Stimulated activated naive CD8-positive, alpha-beta T cell treated with anti-CD3 and anti-CD28 coated beads, Interleukin-15, Interleukin-2, amounts not matched to agents 100 ng/mL and 50 ng/mL, for 24 hours (primary cell): Measurements from ENCODE around the gene SYNGR1.
"Not testable (repeated sequence)": the region's sequence is repeated elsewhere in the genome, so short reads cannot be mapped to it uniquely, and the experiment has no call there.

ENCODE experiments used
- H3K27ac Mint-ChIP-seq: one replicate; pipeline ENCODE4 v1.8.0; 2021; ENCODE audit warnings: mild to moderate bottlenecking, mixed read lengths
- H3K27me3 Mint-ChIP-seq: one replicate; pipeline ENCODE4 v1.8.0; 2021; ENCODE audit warnings: mixed read lengths
- H3K36me3 Mint-ChIP-seq: one replicate; pipeline ENCODE4 v1.8.0; 2021; ENCODE audit warnings: low read depth, mixed read lengths
- H3K4me1 Mint-ChIP-seq: one replicate; pipeline ENCODE4 v1.8.0; 2021; ENCODE audit warnings: low read depth, mixed read lengths
- H3K4me3 Mint-ChIP-seq: one replicate; pipeline ENCODE4 v1.8.0; 2021; ENCODE audit warnings: mild to moderate bottlenecking, mixed read lengths
- H3K9me3 Mint-ChIP-seq: one replicate; pipeline ENCODE4 v1.8.0; 2021; ENCODE audit warnings: mixed read lengths

SYNGR1 gene

DNA sequence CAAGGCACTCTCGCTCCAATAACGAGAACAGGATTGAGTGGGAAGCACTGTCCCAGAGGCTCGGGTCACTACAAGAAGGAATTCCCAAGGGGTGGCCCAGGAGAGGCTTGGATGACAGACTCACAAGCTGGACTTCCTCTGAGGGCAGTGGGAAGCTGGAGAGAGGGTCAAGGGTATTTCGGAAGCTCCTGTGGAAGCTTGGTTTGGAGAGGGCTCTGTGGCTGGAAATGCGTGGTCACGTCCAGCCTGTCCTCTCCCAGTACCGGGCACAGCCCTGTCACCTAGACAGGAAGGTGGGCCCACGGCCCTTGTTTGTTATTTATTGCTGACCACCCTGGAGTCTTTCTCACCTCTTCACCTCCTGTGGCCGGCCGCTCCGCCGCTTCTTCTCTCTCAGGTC is 5.3 kb downstream of the SYNGR1 start:
- H3K27me3 Mint-ChIP-seq: no peaks in the 10 kb centered on the region
- no peaks in the 10 kb centered on the region for H3K36me3 Mint-ChIP-seq
- peaks cover 21% of the 10 kb centered on the region for H3K4me1 Mint-ChIP-seq
- no peak overlapping the region for H3K4me3 Mint-ChIP-seq
- no peak overlapping the region for H3K27ac Mint-ChIP-seq
- no peaks in the 10 kb centered on the region for H3K9me3 Mint-ChIP-seq

DNA sequence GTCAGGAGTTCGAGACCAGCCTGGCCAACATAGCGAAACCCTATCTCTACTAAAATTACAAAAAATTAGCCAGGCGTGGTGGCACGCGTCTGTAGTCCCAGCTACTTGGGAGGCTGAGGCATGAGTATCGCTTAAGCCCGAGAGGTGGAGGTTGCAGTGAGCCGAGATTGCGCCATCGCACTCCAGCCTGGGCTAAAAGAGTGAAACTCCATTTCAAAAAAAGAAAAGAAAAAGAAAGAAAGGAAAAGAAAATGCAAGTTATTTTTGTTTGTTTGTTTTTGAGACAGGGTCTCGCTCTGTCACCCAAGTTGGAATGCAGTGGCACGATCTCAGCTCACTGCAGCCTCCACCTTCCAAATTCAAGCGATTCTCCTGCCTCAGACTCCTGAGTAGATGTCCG is 6.0 kb downstream of the SYNGR1 start:
- H3K27me3 Mint-ChIP-seq, H3K27ac Mint-ChIP-seq, H3K9me3 Mint-ChIP-seq, H3K4me3 Mint-ChIP-seq, H3K36me3 Mint-ChIP-seq: not testable (repeated sequence)
- H3K4me1 Mint-ChIP-seq: peaks cover 15% of the 10 kb centered on the region

GRCh38 chr22:39356464-39356863 is 6.7 kb downstream of the SYNGR1 start:
- Mint-ChIP-seq H3K36me3 (no peaks in the 10 kb centered on the region), H3K27ac (no peak overlapping the region), H3K4me3 (no peak overlapping the region), H3K27me3 (no peaks in the 10 kb centered on the region), H3K4me1 (peaks cover 9% of the 10 kb centered on the region), H3K9me3 (no peaks in the 10 kb centered on the region)

- H3K4me1 Mint-ChIP-seq, H3K27me3 Mint-ChIP-seq, H3K27ac Mint-ChIP-seq, H3K36me3 Mint-ChIP-seq, H3K4me3 Mint-ChIP-seq, H3K9me3 Mint-ChIP-seq: not testable (repeated sequence)
Measured at GRCh38 chr22:39357110-39358108, 7.6 kb downstream of the SYNGR1 start.

- not testable (repeated sequence) for H3K4me3 Mint-ChIP-seq, H3K4me1 Mint-ChIP-seq, H3K9me3 Mint-ChIP-seq, H3K36me3 Mint-ChIP-seq, H3K27ac Mint-ChIP-seq, H3K27me3 Mint-ChIP-seq
Measured at GRCh38 chr22:39358197-39358596, 8.4 kb downstream of the SYNGR1 start.

GRCh38 chr22:39359659-39360195 is 9.9 kb downstream of the SYNGR1 start:
- no peaks in the 10 kb centered on the region for H3K27me3 Mint-ChIP-seq
- H3K9me3 Mint-ChIP-seq: no peaks in the 10 kb centered on the region
- H3K27ac Mint-ChIP-seq: no peak overlapping the region
- H3K4me1 Mint-ChIP-seq: no peaks in the 10 kb centered on the region
- no peak overlapping the region for H3K4me3 Mint-ChIP-seq
- no peaks in the 10 kb centered on the region for H3K36me3 Mint-ChIP-seq

- Mint-ChIP-seq H3K9me3 (no peaks in the 10 kb centered on the region), H3K36me3 (no peaks in the 10 kb centered on the region), H3K4me3 (no peak overlapping the region), H3K4me1 (no peaks in the 10 kb centered on the region), H3K27ac (no peak overlapping the region), H3K27me3 (no peaks in the 10 kb centered on the region)
Measured at GRCh38 chr22:39360242-39360641, 10.5 kb downstream of the SYNGR1 start.

DNA sequence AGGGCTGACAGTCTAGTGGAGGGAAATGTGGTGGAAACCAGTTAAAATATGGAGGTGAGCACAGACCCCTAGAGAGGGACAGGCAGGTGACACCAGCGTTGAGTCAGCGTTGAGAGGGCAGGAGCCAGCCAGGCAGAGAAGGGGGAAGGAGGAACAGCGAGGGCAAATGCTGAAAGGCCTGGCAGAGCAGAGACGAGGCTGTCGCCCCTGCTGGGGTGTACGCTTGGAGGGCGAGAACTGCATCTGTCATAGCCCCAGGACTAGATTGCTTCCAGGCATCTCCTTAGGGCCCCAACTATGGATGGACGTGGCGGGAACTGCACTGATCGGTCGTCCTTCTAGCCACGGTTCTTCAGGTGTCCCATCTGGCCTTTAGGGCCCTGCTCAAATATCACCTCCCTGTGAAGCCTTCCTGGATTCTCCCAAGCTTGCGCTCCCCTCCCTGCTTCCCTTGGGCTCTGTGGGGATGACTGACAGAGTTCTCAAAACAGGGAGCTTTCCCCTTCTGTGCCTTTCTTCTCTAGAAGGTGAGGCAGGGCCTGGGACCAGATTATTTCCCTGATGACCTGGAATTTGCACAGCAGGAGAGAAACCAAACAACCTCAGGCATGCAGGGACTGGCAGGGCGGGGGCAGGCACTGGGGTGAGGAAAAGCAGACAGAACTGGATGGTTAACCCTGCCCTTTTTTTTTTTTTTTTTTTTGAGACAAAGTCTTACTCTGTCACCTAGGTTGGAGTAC is 11.1 kb downstream of the SYNGR1 start:
- no peaks in the 10 kb centered on the region for H3K4me1 Mint-ChIP-seq
- H3K27me3 Mint-ChIP-seq: no peaks in the 10 kb centered on the region
- H3K36me3 Mint-ChIP-seq: no peaks in the 10 kb centered on the region
- no peaks in the 10 kb centered on the region for H3K9me3 Mint-ChIP-seq
- H3K27ac Mint-ChIP-seq: no peak overlapping the region
- H3K4me3 Mint-ChIP-seq: no peak overlapping the region

DNA sequence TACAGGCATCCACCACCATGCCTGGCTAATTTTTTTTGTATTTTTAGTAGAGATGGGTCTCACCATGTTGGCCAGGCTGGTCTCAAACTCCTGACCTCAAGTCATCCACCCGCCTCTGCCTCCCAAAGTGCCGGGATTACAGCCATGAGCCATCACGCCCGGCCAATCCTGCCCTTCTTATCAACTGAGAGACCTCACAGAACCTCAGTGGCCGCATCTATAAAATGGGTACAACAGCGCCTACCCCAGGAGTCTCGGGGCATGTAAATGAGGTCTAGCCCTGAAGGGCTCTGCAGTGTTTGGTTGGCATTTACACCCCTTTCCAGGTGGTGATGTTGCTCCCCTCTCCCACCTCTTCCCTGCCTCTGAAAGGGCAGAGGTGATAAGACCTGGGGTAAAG is 11.7 kb downstream of the SYNGR1 start:
- no peaks in the 10 kb centered on the region for H3K27me3 Mint-ChIP-seq
- H3K4me1 Mint-ChIP-seq: no peaks in the 10 kb centered on the region
- H3K4me3 Mint-ChIP-seq: no peak overlapping the region
- no peak overlapping the region for H3K27ac Mint-ChIP-seq
- no peaks in the 10 kb centered on the region for H3K9me3 Mint-ChIP-seq
- H3K36me3 Mint-ChIP-seq: no peaks in the 10 kb centered on the region

- Mint-ChIP-seq H3K4me3 (no peak overlapping the region), H3K27me3 (no peaks in the 10 kb centered on the region), H3K36me3 (no peaks in the 10 kb centered on the region), H3K27ac (no peak overlapping the region), H3K4me1 (no peaks in the 10 kb centered on the region), H3K9me3 (no peaks in the 10 kb centered on the region)
Measured at GRCh38 chr22:39362271-39362670, 12.5 kb downstream of the SYNGR1 start.

GRCh38 chr22:39362932-39363331 is 13.1 kb downstream of the SYNGR1 start:
- Mint-ChIP-seq H3K9me3 (no peaks in the 10 kb centered on the region), H3K27ac (no peak overlapping the region), H3K27me3 (no peaks in the 10 kb centered on the region)

DNA sequence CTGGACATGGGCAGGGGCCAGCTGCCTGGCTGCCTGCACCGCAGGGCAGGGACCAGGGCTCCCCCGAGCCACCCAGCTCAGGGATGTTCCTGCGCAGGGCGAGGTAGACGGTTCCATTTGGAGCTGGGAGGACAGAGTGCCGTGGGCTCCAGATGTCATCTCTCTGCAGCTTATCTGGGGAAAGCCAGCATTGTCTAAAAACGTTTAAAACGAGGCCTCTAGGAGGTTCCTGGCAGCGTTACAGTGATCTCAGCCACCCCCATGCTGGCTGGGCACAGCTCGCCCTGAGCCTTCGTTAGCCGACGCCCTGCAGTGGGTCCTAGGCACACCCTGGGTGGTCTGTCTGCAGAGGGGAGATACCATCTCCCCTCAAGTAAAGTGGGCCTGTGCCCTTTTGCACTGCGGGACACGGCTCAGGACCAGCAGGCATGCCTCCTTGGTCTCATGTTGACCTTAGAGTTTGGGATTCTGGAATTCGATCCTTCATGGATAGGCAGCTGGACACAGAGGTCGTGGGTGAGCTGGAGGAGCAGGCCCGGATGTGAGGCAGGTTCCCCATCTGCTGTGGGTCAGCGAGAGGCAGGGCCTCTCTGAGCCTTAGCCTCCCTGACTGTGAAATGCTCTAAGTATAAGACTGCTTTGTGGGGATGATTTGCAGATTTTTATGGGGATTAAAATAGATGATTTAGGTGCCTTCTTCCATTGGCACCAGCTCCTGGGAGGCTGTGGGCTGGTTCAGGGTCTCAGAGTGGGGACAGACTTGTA is 14.1 kb downstream of the SYNGR1 start:
- Mint-ChIP-seq H3K27me3 (no peaks in the 10 kb centered on the region), H3K9me3 (no peaks in the 10 kb centered on the region), H3K4me3 (no peak overlapping the region), H3K4me1 (no peaks in the 10 kb centered on the region), H3K27ac (no peak overlapping the region), H3K36me3 (no peaks in the 10 kb centered on the region)

More at GRCh38 chr22:39362932-39363331, 13.1 kb downstream of the SYNGR1 start:
- Mint-ChIP-seq H3K4me3 (no peak overlapping the region), H3K4me1 (no peaks in the 10 kb centered on the region), H3K36me3 (no peaks in the 10 kb centered on the region)

- H3K4me3 Mint-ChIP-seq: no peak overlapping the region
- H3K36me3 Mint-ChIP-seq: no peaks in the 10 kb centered on the region
- no peaks in the 10 kb centered on the region for H3K9me3 Mint-ChIP-seq
- no peak overlapping the region for H3K27ac Mint-ChIP-seq
- H3K27me3 Mint-ChIP-seq: no peaks in the 10 kb centered on the region
- no peaks in the 10 kb centered on the region for H3K4me1 Mint-ChIP-seq
Measured at GRCh38 chr22:39364714-39365491, 15.1 kb downstream of the SYNGR1 start.

- no peak overlapping the region for H3K4me3 Mint-ChIP-seq
Measured at GRCh38 chr22:39365492-39365780, 15.6 kb downstream of the SYNGR1 start.

More at GRCh38 chr22:39365492-39365780, 15.6 kb downstream of the SYNGR1 start:
- H3K27ac Mint-ChIP-seq: no peak overlapping the region
- no peaks in the 10 kb centered on the region for H3K27me3 Mint-ChIP-seq
- H3K36me3 Mint-ChIP-seq: no peaks in the 10 kb centered on the region
- no peaks in the 10 kb centered on the region for H3K4me1 Mint-ChIP-seq
- no peaks in the 10 kb centered on the region for H3K9me3 Mint-ChIP-seq
